HEK293 (cell line): ENCODE results near the gene TBC1D17.
A peak's percentile ranks its signal among the peaks of the same experiment; 100 is the strongest.

Experiments used
- CTCF ChIA-PET: fragments of 350-600 bp; formaldehyde crosslinking; extraction: SDS; loops from one replicate; lab custom pipeline; 2021; ENCODE audit warnings: antibody characterized with exemption; lab: Yijun Ruan, JAX
- POLR2A ChIA-PET: fragments of 300-600 bp; formaldehyde crosslinking; extraction: SDS; loops from one replicate; lab custom pipeline; 2020; ENCODE audit warnings: antibody characterized with exemption, inconsistent platforms; lab: Yijun Ruan, JAX
- H3K27ac ChIP-seq: fragments of 200-500 bp; sonication (Bioruptor generic); 2 replicates; pipeline ENCODE4 v1.5.1; 2014; ENCODE audit warnings: low read depth, low read length, control low read depth, inconsistent platforms; ENCODE audit errors: extremely low read depth
- H3K36me3 ChIP-seq, 2 experiments: fragments of 200-500 bp in 1 of 2; sonication (Bioruptor generic) in 1 of 2; 1 replicate in 1 of 2; 2 replicates in 1 of 2; pipeline ENCODE4 v1.5.1; 2014 to 2017; ENCODE audit warnings: inconsistent platforms in 2 of 2, low read length in 2 of 2; ENCODE audit not compliant: control insufficient read depth in 2 of 2, insufficient read depth in 1 of 2
- H3K4me1 ChIP-seq: fragments of 200-500 bp; sonication (Bioruptor generic); 2 replicates; pipeline ENCODE4 v1.5.1; 2014; ENCODE audit warnings: mild to moderate bottlenecking, low read length, inconsistent platforms; ENCODE audit not compliant: control insufficient read depth, insufficient read depth
- H3K4me3 ChIP-seq: 2 replicates; pipeline ENCODE4 v1.5.1; 2011; ENCODE audit warnings: low read depth, mild to moderate bottlenecking, control low read depth, low read length, moderate library complexity
- H3K9me3 ChIP-seq: fragments of 200-500 bp; sonication (Bioruptor generic); 2 replicates; pipeline ENCODE4 v1.5.1; 2014; ENCODE audit warnings: low read depth, low read length, inconsistent platforms; ENCODE audit not compliant: control insufficient read depth, insufficient read depth
- GLI4 ChIP-seq: fragments of 450-650 bp; formaldehyde crosslinking; IDR thresholded peaks from 2 replicates; pipeline ENCODE4 v1.5.1; 2016; ENCODE audit warnings: missing biosample characterization, missing genetic modification characterization
- GLIS1 ChIP-seq: fragments of 450-650 bp; formaldehyde crosslinking; IDR thresholded peaks from 2 replicates; pipeline ENCODE4 v1.5.1; 2016; ENCODE audit warnings: missing biosample characterization, missing genetic modification characterization
- HOXA7 ChIP-seq: sonication (generic); formaldehyde crosslinking; IDR thresholded peaks from 2 replicates; pipeline ENCODE4 v1.8.1; 2022; ENCODE audit warnings: missing genetic modification reagents, borderline replicate concordance
- KLF9 ChIP-seq: fragments of 450-650 bp; formaldehyde crosslinking; IDR thresholded peaks from 2 replicates; pipeline ENCODE4 v1.5.1; 2016; ENCODE audit warnings: missing biosample characterization, missing genetic modification characterization, low read depth
- OVOL3 ChIP-seq: fragments of 450-650 bp; formaldehyde crosslinking; IDR thresholded peaks from 2 replicates; pipeline ENCODE4 v1.5.1; 2016; ENCODE audit warnings: missing biosample characterization, missing genetic modification characterization
- PRDM10 ChIP-seq: fragments of 450-650 bp; formaldehyde crosslinking; IDR thresholded peaks from 2 replicates; pipeline ENCODE4 v1.5.1; 2016; ENCODE audit warnings: missing biosample characterization, missing genetic modification characterization
- SP3 ChIP-seq: fragments of 450-650 bp; formaldehyde crosslinking; IDR thresholded peaks from 2 replicates; pipeline ENCODE4 v1.5.1; 2016; ENCODE audit warnings: missing biosample characterization, missing genetic modification characterization
- ZBTB11 ChIP-seq: fragments of 450-650 bp; formaldehyde crosslinking; conservative IDR thresholded peaks from 2 replicates; pipeline ENCODE4 v1.5.1; 2016; ENCODE audit warnings: low read depth, missing biosample characterization, missing genetic modification characterization
- ZNF121 ChIP-seq: fragments of 450-650 bp; formaldehyde crosslinking; IDR thresholded peaks from 2 replicates; pipeline ENCODE4 v1.5.1; 2016; ENCODE audit warnings: missing biosample characterization, missing genetic modification characterization
- ZNF24 ChIP-seq: fragments of 450-650 bp; formaldehyde crosslinking; IDR thresholded peaks from 2 replicates; pipeline ENCODE4 v1.5.1; 2016; ENCODE audit warnings: missing biosample characterization, missing genetic modification characterization
- ZNF274 ChIP-seq, 2 experiments: fragments of 200-500 bp in 1 of 2; fragments of 450-650 bp in 1 of 2; sonication (Bioruptor generic) in 1 of 2; formaldehyde crosslinking in 1 of 2; IDR thresholded peaks; 2 replicates each; pipeline versions ENCODE4 v1.5.1 to v1.6.1; 2014 to 2016; ENCODE audit warnings: borderline replicate concordance in 1 of 2, inconsistent platforms in 1 of 2, low read length in 1 of 2, missing biosample characterization in 1 of 2, missing genetic modification characterization in 1 of 2
- ZNF366 ChIP-seq: fragments of 450-650 bp; formaldehyde crosslinking; conservative IDR thresholded peaks from 2 replicates; pipeline ENCODE4 v1.5.1; 2016; ENCODE audit warnings: missing biosample characterization, missing genetic modification characterization
- ZNF398 ChIP-seq: fragments of 450-650 bp; formaldehyde crosslinking; IDR thresholded peaks from 2 replicates; pipeline ENCODE4 v1.5.1; 2017; ENCODE audit warnings: missing biosample characterization, missing genetic modification characterization
- ZNF580 ChIP-seq: fragments of 450-650 bp; formaldehyde crosslinking; IDR thresholded peaks from 2 replicates; pipeline ENCODE4 v1.5.1; 2016; ENCODE audit warnings: missing biosample characterization, missing genetic modification characterization
- ZNF610 ChIP-seq: fragments of 450-650 bp; formaldehyde crosslinking; IDR thresholded peaks from 2 replicates; pipeline ENCODE4 v1.5.1; 2016; ENCODE audit warnings: missing biosample characterization, missing genetic modification characterization, borderline replicate concordance
- ZNF629 ChIP-seq: fragments of 450-650 bp; formaldehyde crosslinking; IDR thresholded peaks from 2 replicates; pipeline ENCODE4 v1.5.1; 2017; ENCODE audit warnings: missing biosample characterization, missing genetic modification characterization
- ZNF692 ChIP-seq: fragments of 450-650 bp; formaldehyde crosslinking; IDR thresholded peaks from 2 replicates; pipeline ENCODE4 v1.5.1; 2016; ENCODE audit warnings: missing biosample characterization, missing genetic modification characterization
- ZNF704 ChIP-seq: fragments of 450-650 bp; formaldehyde crosslinking; IDR thresholded peaks from 2 replicates; pipeline ENCODE4 v1.5.1; 2016; ENCODE audit warnings: missing biosample characterization, missing genetic modification characterization
- ZNF792 ChIP-seq: fragments of 450-650 bp; formaldehyde crosslinking; IDR thresholded peaks from 2 replicates; pipeline ENCODE4 v1.5.1; 2016; ENCODE audit warnings: missing biosample characterization, missing genetic modification characterization
- ZSCAN30 ChIP-seq: fragments of 450-650 bp; IDR thresholded peaks from 2 replicates; pipeline ENCODE4 v1.5.1; 2018; ENCODE audit warnings: missing biosample characterization, mild to moderate bottlenecking, missing genetic modification characterization, moderate library complexity
- ZXDB ChIP-seq: fragments of 450-650 bp; formaldehyde crosslinking; IDR thresholded peaks from 2 replicates; pipeline ENCODE4 v1.5.1; 2016; ENCODE audit warnings: missing biosample characterization, missing genetic modification characterization

The TBC1D17 gene

GRCh38 chr19:49869009-49869483, 8.5 kb upstream of the TBC1D17 start (continued):
- TF ChIP-seq ZNF792 (tag by site-specific recombination) (no peak), KLF9 (peak; percentile 37; the same call in 1 of the 2 replicates), ZNF692 (tag by site-specific recombination) (peak; percentile 31; the same call in 1 of the 2 replicates), ZNF398 (tag by site-specific recombination) (peak; percentile 76), ZNF274 (IDR thresholded peaks at IDR 0.05; ENCODE audit: low read length) (no peak), ZNF274 (tag by site-specific recombination; IDR thresholded peaks at IDR 0.05; ENCODE audit: borderline replicate concordance) (no peak), HOXA7 (no peak), ZNF704 (no peak), ZNF366 (tag by site-specific recombination) (peak; percentile 46; the same call in 1 of the 2 replicates), PRDM10 (tag by site-specific recombination) (peak; percentile 95), ZNF610 (tag by site-specific recombination) (no peak), GLIS1 (tag by site-specific recombination) (peak; percentile 67)

GRCh38 chr19:49869484-49870308, 7.8 kb upstream of the TBC1D17 start:
- ChIA-PET POLR2A (interaction anchor here (0.5 to 3.5 kb wide), 29 partner anchors 7 to 766 kb away, joined by 3 to 34 read pairs (median 5); partner anchors contain the start of genes AKT1S1, ALDH16A1, AP2A1 and ATF5), CTCF (interaction anchor here (0.6 to 1.7 kb wide), 5 partner anchors 17 to 197 kb away, joined by 3 to 10 read pairs (median 4); partner anchors contain the start of gene PTOV1)
- H3K4me3 ChIP-seq = peak overlapping the region; percentile 40
- no peaks in the 10 kb centered on the region for H3K9me3 ChIP-seq
- peaks cover 25% of the 10 kb centered on the region for H3K4me1 ChIP-seq
- peak overlapping the region; percentile 92 for H3K27ac ChIP-seq
- H3K36me3 ChIP-seq = peaks cover 0 to 29% of the 10 kb centered on the region in 2 experiments; a peak in 2 of 3 replicates
- TF ChIP-seq ZNF121 (no peak), ZNF580 (peak; percentile 94), ZNF610 (tag by site-specific recombination) (no peak), ZNF629 (no peak), OVOL3 (tag by site-specific recombination) (0 out of 2 replicates have a peak, but pooled peaks have one; percentile 27), GLI4 (tag by site-specific recombination) (peak; percentile 69; the same call in 1 of the 2 replicates), ZSCAN30 (tag by site-specific recombination) (0 out of 2 replicates have a peak, but pooled peaks have one; percentile 36), ZXDB (tag by site-specific recombination) (peak; percentile 49), ZNF24 (0 out of 2 replicates have a peak, but pooled peaks have one; percentile 21), ZBTB11 (peak; percentile 56; the same call in 1 of the 2 replicates), SP3 (peak; percentile 85)
